DOHH2 (cell line): Measurements from ENCODE around the gene GP1BB.
"Not testable (repeated sequence)": the region's sequence is repeated elsewhere in the genome, so short reads cannot be mapped to it uniquely, and the experiment has no call there.

ENCODE experiments used
- H3F3A ChIP-seq: fragments of 200-600 bp; sonication (generic), shearing (Covaris generic); 2 replicates; pipeline ENCODE4 v1.6.0; 2016; ENCODE audit warnings: antibody characterized with exemption, mild to moderate bottlenecking; ENCODE audit not compliant: control insufficient read depth, insufficient read depth
- H3K27ac ChIP-seq: fragments of 200-600 bp; sonication (generic); 2 replicates; pipeline ENCODE4 v1.5.1; 2014; ENCODE audit warnings: low read depth, mild to moderate bottlenecking, low read length, moderate library complexity
- H3K27me3 ChIP-seq: fragments of 200-600 bp; sonication (generic); 2 replicates; pipeline ENCODE4 v1.6.1; 2014; ENCODE audit warnings: mild to moderate bottlenecking, low read length, mixed read lengths; ENCODE audit not compliant: control insufficient read depth
- H3K36me3 ChIP-seq: fragments of 200-600 bp; sonication (generic); 2 replicates; pipeline ENCODE4 v1.6.1; 2014; ENCODE audit warnings: mild to moderate bottlenecking, low read length, moderate library complexity, mixed read lengths; ENCODE audit not compliant: control insufficient read depth
- H3K4me1 ChIP-seq: fragments of 200-600 bp; sonication (generic); 2 replicates; pipeline ENCODE4 v1.6.1; 2014; ENCODE audit warnings: mild to moderate bottlenecking, low read length, mixed read lengths; ENCODE audit not compliant: control insufficient read depth
- H3K4me2 ChIP-seq: fragments of 200-600 bp; sonication (generic); 2 replicates; pipeline ENCODE4 v1.6.0; 2014; ENCODE audit warnings: mild to moderate bottlenecking, low read length, moderate library complexity
- H3K4me3 ChIP-seq: fragments of 200-600 bp; sonication (generic); 2 replicates; pipeline ENCODE4 v1.5.1; 2014; ENCODE audit warnings: mild to moderate bottlenecking, low read length, mixed read lengths
- H3K79me2 ChIP-seq: fragments of 200-600 bp; sonication (generic); 2 replicates; pipeline ENCODE4 v1.6.1; 2014; ENCODE audit warnings: mild to moderate bottlenecking, low read length, mixed read lengths; ENCODE audit not compliant: control insufficient read depth
- H3K9me2 ChIP-seq: fragments of 200-600 bp; sonication (generic); replicated peaks from 2 replicates; pipeline ENCODE4 v1.6.1; 2014; ENCODE audit warnings: mild to moderate bottlenecking, low read length, mixed read lengths; ENCODE audit not compliant: control insufficient read depth
- H3K9me3 ChIP-seq: fragments of 200-600 bp; sonication (generic); 2 replicates; pipeline ENCODE4 v1.6.1; 2014; ENCODE audit warnings: antibody characterized with exemption, low read length, mixed read lengths; ENCODE audit not compliant: control insufficient read depth, insufficient read depth
- H4K20me1 ChIP-seq: fragments of 200-600 bp; sonication (generic); 2 replicates; pipeline ENCODE4 v1.6.0; 2014; ENCODE audit warnings: low read depth, mild to moderate bottlenecking, antibody characterized with exemption, low read length, moderate library complexity; ENCODE audit not compliant: control insufficient read depth, insufficient read depth
- CTCF ChIP-seq: fragments of 200-600 bp; sonication (generic); IDR thresholded peaks from one replicate; pipeline ENCODE4 v1.5.1; 2014; ENCODE audit warnings: antibody characterized with exemption, mild to moderate bottlenecking, low read depth, low read length; ENCODE audit not compliant: poor library complexity, severe bottlenecking
- EZH2phosphoT487 ChIP-seq: fragments of 200-600 bp; sonication (generic); IDR thresholded peaks from 2 replicates; pipeline ENCODE4 v1.6.1; 2017; ENCODE audit warnings: borderline replicate concordance, mild to moderate bottlenecking, antibody characterized with exemption, low read length, moderate library complexity, mixed read lengths

Gene GP1BB

GRCh38 chr22:19694696-19695095 lies 28.6 kb upstream of the GP1BB start:
- no peak overlapping the region for H3K27ac ChIP-seq
- TF ChIP-seq EZH2phosphoT487 (no peak), CTCF (no peak)
- no peaks in the 10 kb centered on the region for H3K9me3 ChIP-seq
- no peaks in the 10 kb centered on the region for H3K9me2 ChIP-seq
- no peaks in the 10 kb centered on the region for H3K79me2 ChIP-seq
- H3K36me3 ChIP-seq = no peaks in the 10 kb centered on the region
- H3K4me2 ChIP-seq = no peak overlapping the region
- H3F3A ChIP-seq = no peaks in the 10 kb centered on the region
- no peak overlapping the region for H3K4me3 ChIP-seq
- H4K20me1 ChIP-seq = no peaks in the 10 kb centered on the region
- H3K27me3 ChIP-seq = no peaks in the 10 kb centered on the region
- H3K4me1 ChIP-seq = no peaks in the 10 kb centered on the region

DNA sequence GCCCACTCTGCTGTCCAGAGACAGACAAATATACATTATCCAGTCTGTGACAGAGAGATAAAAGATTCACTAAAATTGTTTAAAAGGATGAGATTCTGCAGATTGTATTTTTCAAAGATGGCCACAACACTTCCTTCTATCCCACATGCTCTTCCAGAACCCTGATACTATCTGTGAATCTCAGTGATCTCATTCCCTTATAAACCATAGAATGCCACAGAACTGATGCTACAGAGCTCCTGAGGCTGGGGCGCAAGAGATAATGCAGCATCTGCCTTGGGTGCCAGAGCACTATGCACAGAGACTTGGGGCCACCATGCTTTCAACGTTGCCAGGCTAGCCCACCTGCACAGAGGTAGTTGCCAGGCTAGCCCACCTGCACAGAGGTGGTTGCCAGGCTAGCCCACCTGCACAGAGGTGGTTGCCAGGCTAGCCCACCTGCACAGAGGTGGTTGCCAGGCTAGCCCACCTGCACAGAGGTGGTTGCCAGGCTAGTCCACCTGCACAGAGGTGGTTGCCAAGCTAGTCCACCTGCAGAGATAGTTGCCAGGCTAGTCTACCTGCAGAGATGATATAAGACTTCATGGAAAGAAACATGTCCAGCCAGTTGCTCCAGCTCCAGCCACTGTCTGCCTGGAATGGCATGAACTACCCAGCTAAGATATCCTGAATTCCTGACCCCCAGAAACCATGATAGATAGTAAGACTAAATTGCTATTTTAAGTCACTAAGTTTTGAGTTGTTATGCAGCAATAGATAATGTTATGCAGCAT lies 26.6 kb upstream of the GP1BB start:
- Histone ChIP-seq H3K4me2 (no peak overlapping the region), H3K27me3 (no peaks in the 10 kb centered on the region), H3K79me2 (no peaks in the 10 kb centered on the region), H3K9me2 (no peaks in the 10 kb centered on the region), H3K36me3 (no peaks in the 10 kb centered on the region), H3K4me3 (no peak overlapping the region), H3K27ac (no peak overlapping the region), H3F3A (no peaks in the 10 kb centered on the region), H4K20me1 (no peaks in the 10 kb centered on the region), H3K9me3 (no peaks in the 10 kb centered on the region), H3K4me1 (no peaks in the 10 kb centered on the region)
- no peak for TF ChIP-seq CTCF
- TF ChIP-seq EZH2phosphoT487 = no peak

DNA sequence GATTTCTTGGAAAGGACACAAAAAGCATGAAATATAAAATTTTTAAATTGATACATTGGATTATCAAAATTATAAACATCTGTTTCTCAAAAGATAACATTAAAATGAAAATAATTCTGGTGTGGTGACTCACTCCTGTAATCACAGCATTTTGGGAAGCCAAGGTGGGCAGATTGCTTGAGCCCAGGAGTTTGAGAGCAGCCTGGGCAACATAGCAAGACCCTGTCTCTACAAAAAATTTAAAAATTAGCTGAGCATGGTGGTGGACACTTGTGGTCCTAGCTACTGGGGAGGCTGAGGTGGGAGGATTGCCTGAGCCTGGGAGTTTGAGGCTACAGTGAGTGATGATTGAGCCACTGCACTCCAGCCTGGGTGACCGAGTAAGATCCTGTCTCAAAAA lies 25.5 kb upstream of the GP1BB start:
- H3K4me3 ChIP-seq, H3K36me3 ChIP-seq, H3K4me1 ChIP-seq, H3K9me3 ChIP-seq, H3K79me2 ChIP-seq, H4K20me1 ChIP-seq, H3K9me2 ChIP-seq, H3K27ac ChIP-seq, H3F3A ChIP-seq, H3K4me2 ChIP-seq, H3K27me3 ChIP-seq: not testable (repeated sequence)

DNA sequence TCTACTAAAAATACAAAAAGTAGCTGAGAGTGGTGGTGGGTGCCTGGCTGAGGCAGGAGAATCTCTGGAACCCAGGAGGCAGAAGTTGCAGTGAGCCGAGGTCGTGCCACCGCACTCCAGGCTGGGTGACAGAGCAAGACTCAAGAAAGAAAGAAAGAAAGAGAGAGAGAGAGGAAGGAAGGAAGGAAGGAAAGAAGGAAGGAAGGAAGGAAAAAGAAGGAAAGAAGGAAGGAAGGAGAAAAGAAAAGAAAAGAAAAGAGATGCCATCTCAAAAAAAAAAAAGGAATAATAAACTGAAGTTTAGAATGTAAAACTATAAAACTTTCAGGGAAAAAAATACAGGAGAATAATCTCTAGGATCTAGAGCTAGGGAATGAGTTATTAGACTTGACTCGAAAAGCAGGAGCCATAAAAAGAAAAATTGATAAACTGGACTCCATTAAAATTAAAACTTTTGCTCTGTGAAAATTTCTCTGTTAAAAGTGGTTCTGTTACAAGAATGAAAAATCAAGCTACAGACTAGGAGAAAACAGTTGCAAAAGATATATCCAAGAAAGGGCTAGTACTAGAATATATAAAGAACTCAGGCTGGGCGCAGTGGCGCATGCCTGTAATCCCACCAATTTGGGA lies 22.4 kb upstream of the GP1BB start:
- no peaks in the 10 kb centered on the region for H3K79me2 ChIP-seq
- no peaks in the 10 kb centered on the region for H3K36me3 ChIP-seq
- no peak overlapping the region for H3K4me2 ChIP-seq
- H3K4me1 ChIP-seq = no peaks in the 10 kb centered on the region
- H3K9me3 ChIP-seq = no peaks in the 10 kb centered on the region
- TF ChIP-seq CTCF (no peak), EZH2phosphoT487 (no peak)
- no peaks in the 10 kb centered on the region for H3K27me3 ChIP-seq
- no peaks in the 10 kb centered on the region for H3F3A ChIP-seq
- H3K4me3 ChIP-seq = no peak overlapping the region
- H4K20me1 ChIP-seq = no peaks in the 10 kb centered on the region
- no peak overlapping the region for H3K27ac ChIP-seq
- no peaks in the 10 kb centered on the region for H3K9me2 ChIP-seq
